ENCODE results near the gene VPS52. TPM values are rescaled to one million over a fixed set of nuclear protein-coding genes. Genes with fewer than 3 reads are reported as not detected.
"Not testable (repeated sequence)": the region's sequence is repeated elsewhere in the genome, so short reads cannot be mapped to it uniquely, and the experiment has no call there.

The VPS52 gene
- total RNA-seq, 1 donor from 2014 or later, result 35.1 TPM

- DNase-seq, result no peak
Measured at GRCh38 chr6:33279257-33279695, 7.6 kb upstream of the VPS52 start.

GRCh38 chr6:33278810-33279209 lies 7.1 kb upstream of the VPS52 start:
- no peak for DNase-seq

- DNase-seq, result no peak
Measured at GRCh38 chr6:33278392-33278741, 6.7 kb upstream of the VPS52 start.

GRCh38 chr6:33277663-33278391 lies 6.2 kb upstream of the VPS52 start:
- DNase-seq, result no peak

GRCh38 chr6:33276864-33277662 lies 5.4 kb upstream of the VPS52 start, which contains the start of gene B3GALT4:
TSS of gene B3GALT4 (plus strand) at chr6:33277123. CDS start at chr6:33277420, 297 bp downstream.
- peak; percentile 62 for DNase-seq

- DNase-seq, result no peak
Measured at GRCh38 chr6:33276581-33276863, 4.8 kb upstream of the VPS52 start.

GRCh38 chr6:33275795-33276580 lies 4.3 kb upstream of the VPS52 start:
- DNase-seq, result not testable (repeated sequence)

GRCh38 chr6:33273924-33274902 lies 2.5 kb upstream of the VPS52 start:
- no peak for DNase-seq

- DNase-seq, result no peak
Measured at GRCh38 chr6:33273129-33273923, 1.6 kb upstream of the VPS52 start.

- DNase-seq, result no peak
Measured at GRCh38 chr6:33272275-33273128, 826 bp upstream of the VPS52 start.

- no peak for DNase-seq
Measured at GRCh38 chr6:33271117-33271467, 584 bp downstream of the VPS52 start.

GRCh38 chr6:33264015-33264414 lies 7.7 kb downstream of the VPS52 start:
- no peak for DNase-seq

- not testable (repeated sequence) for DNase-seq
Measured at GRCh38 chr6:33262490-33262889, 9.2 kb downstream of the VPS52 start.

GRCh38 chr6:33259032-33259431 lies 12.6 kb downstream of the VPS52 start:
- no peak for DNase-seq

- no peak for DNase-seq
Measured at GRCh38 chr6:33254591-33254990, 17.1 kb downstream of the VPS52 start.

- no peak for DNase-seq
Measured at GRCh38 chr6:33252759-33253158, 18.9 kb downstream of the VPS52 start.

- DNase-seq, result no peak
Measured at GRCh38 chr6:33251395-33252012, 20.2 kb downstream of the VPS52 start.

- no peak for DNase-seq
Measured at GRCh38 chr6:33250731-33251130, 20.9 kb downstream of the VPS52 start.
